ENCODE data around the gene KCNJ6. TPM values are rescaled to one million over a fixed set of nuclear protein-coding genes. Genes with fewer than 3 reads are reported as not detected.

The KCNJ6 gene
- total and polyA plus RNA-seq, 9 of the 15 experiments (the other 6 are each of a cell fraction or from before 2014, with no cell fraction given): 0.06 to 0.21 (median 0.13) TPM; not detected in 1

DNA sequence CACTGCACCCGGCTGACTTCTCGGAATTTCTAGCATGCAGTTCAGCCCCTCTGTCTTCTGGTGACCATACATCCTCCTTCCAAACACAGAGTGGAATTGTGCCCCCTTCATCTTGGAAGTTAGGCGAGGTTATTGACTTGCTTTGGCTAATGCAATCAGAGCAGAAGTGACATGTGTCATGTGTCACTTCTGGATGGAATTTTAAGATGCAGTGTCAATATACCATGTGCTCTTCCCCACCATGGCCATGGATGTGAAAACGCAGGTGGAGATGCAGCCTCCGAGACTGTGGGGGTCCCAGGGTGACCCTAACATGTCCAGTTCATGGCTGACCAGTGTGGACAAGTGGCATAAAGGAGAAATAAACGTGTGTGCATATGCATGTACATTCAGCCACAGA lies 83.0 kb downstream of the KCNJ6 start:
- Histone ChIP-seq H4K20me1 (replicated peaks; ENCODE audit: control insufficient read depth, insufficient read depth, low read length) (no peaks in the 10 kb centered on the region), H3K4me1 (replicated peaks in 1 of 2; ENCODE audit: control insufficient read depth in 2 of 2, insufficient read depth in 2 of 2, low read length in 2 of 2) (no peaks in the 10 kb centered on the region), H2AFZ (ENCODE audit: low read depth, low read length) (no peak overlapping the region), H3K9me1 (ENCODE audit: control insufficient read depth, insufficient read depth, low read length) (no peaks in the 10 kb centered on the region), H3K4me2 (ENCODE audit: insufficient read depth, low read length) (no peak overlapping the region), H3K79me2 (ENCODE audit: control insufficient read depth, insufficient read depth, low read length) (no peaks in the 10 kb centered on the region), H3K36me3 (ENCODE audit: control insufficient read depth, insufficient read depth, low read length) (no peaks in the 10 kb centered on the region), H3K27me3 (ENCODE audit: control insufficient read depth in 2 of 2, insufficient read depth in 2 of 2, low read length in 2 of 2) (peaks cover 2 to 18% of the 10 kb centered on the region in 2 experiments; a peak in 4 of 5 replicates), H3K9ac (ENCODE audit: insufficient read depth in 1 of 2, low read depth in 2 of 2, low read length in 2 of 2) (no peak overlapping the region), H3K27ac (ENCODE audit: extremely low read depth, low read depth, low read length) (no peak overlapping the region), H3K9me3 (replicated peaks; ENCODE audit: control insufficient read depth, insufficient read depth, low read depth, low read length) (no peaks in the 10 kb centered on the region), H3K4me3 (no peak overlapping the region)
- POLR2A ChIA-PET: no interaction called here
- no TSS peak for BruUV-seq (replicated peaks)
- in situ Hi-C loops (cut with MboI): no loop called here
- under 1% methylated on average over 6 of the region's 6 CpGs for WGBS (ENCODE audit: insufficient coverage, low coverage, missing lambda C conversion rate)
- no peak for ATAC-seq
- intact Hi-C loops (cut with micrococcal nuclease): no loop called here
- CTCF ChIA-PET (ENCODE audit: low intra/inter-chr PET ratio): no interaction called here
- FAIRE-seq: no peak
- TF ChIP-seq, protein P1, sequence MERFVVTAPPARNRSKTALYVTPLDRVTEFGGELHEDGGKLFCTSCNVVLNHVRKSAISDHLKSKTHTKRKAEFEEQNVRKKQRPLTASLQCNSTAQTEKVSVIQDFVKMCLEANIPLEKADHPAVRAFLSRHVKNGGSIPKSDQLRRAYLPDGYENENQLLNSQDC (CRISPR knock-in tag; IDR thresholded peaks at IDR 0.05): no peak
- 0 out of 2 replicates have a peak, but pooled peaks have one; percentile 38 for TF ChIP-seq CEBPB (tag; IDR thresholded peaks at IDR 0.05)
- DNase-seq (ENCODE audit: extremely low read depth in 1 of 4, low spot score in 3 of 4): no peak

DNA sequence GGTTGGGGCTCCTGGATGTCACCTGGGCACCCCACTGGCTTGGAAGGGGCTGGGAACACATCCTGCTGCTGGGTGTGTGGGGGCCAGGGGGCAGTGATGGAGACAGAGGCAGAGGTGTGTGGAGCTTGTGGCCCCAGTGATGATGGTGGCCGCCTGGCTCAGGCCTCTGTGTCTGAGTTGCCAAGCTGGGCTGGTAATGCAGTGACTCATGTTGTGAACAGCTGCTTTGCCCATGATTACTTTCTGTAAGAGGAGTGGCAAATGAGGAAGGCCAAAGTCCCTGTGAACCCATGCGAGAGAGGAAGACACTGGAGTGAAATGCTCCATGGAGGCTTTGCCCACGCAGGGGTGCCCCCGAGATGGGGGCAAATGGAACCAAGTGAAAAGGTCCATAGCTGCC lies 86.8 kb downstream of the KCNJ6 start:
- Histone ChIP-seq H3K4me1 (replicated peaks in 1 of 2; ENCODE audit: control insufficient read depth in 2 of 2, insufficient read depth in 2 of 2, low read length in 2 of 2) (no peaks in the 10 kb centered on the region), H3K27me3 (ENCODE audit: control insufficient read depth in 2 of 2, insufficient read depth in 2 of 2, low read length in 2 of 2) (peaks cover 5 to 24% of the 10 kb centered on the region in 2 experiments), H3K9me1 (ENCODE audit: control insufficient read depth, insufficient read depth, low read length) (no peaks in the 10 kb centered on the region), H3K9ac (ENCODE audit: insufficient read depth in 1 of 2, low read depth in 2 of 2, low read length in 2 of 2) (no peak overlapping the region), H3K36me3 (ENCODE audit: control insufficient read depth, insufficient read depth, low read length) (no peaks in the 10 kb centered on the region), H4K20me1 (replicated peaks; ENCODE audit: control insufficient read depth, insufficient read depth, low read length) (no peaks in the 10 kb centered on the region), H3K4me3 (no peak overlapping the region), H3K27ac (ENCODE audit: extremely low read depth, low read depth, low read length) (no peak overlapping the region), H2AFZ (ENCODE audit: low read depth, low read length) (no peak overlapping the region), H3K79me2 (ENCODE audit: control insufficient read depth, insufficient read depth, low read length) (no peaks in the 10 kb centered on the region), H3K9me3 (replicated peaks; ENCODE audit: control insufficient read depth, insufficient read depth, low read depth, low read length) (no peaks in the 10 kb centered on the region), H3K4me2 (ENCODE audit: insufficient read depth, low read length) (no peak overlapping the region)
- ChIA-PET CTCF (ENCODE audit: low intra/inter-chr PET ratio) (no interaction called here), POLR2A (no interaction called here)
- DNase-seq (ENCODE audit: extremely low read depth in 1 of 4, low spot score in 3 of 4) (no peak), FAIRE-seq (no peak), ATAC-seq (no peak)
- in situ Hi-C loops (cut with MboI) (no loop called here), intact Hi-C loops (cut with micrococcal nuclease) (no loop called here)
- WGBS (ENCODE audit: insufficient coverage, low coverage, missing lambda C conversion rate): 0% methylated on average over 4 of the region's 4 CpGs
- no TSS peak for BruUV-seq (replicated peaks)
- TF ChIP-seq NFXL1 (CRISPR knock-in tag; IDR thresholded peaks at IDR 0.05) (no peak), POLR3G (IDR thresholded peaks at IDR 0.05; ENCODE audit: extremely low read depth, insufficient read length, insufficient replicate concordance) (no peak), JUNB (CRISPR knock-in tag; conservative IDR thresholded peaks at IDR 0.05) (no peak), CBFB (CRISPR knock-in tag; IDR thresholded peaks at IDR 0.05) (no peak), TEAD2 (tag; IDR thresholded peaks at IDR 0.05) (no peak), ZEB2 (IDR thresholded peaks at IDR 0.05) (no peak), SAFB2 (IDR thresholded peaks at IDR 0.05; ENCODE audit: borderline replicate concordance, low read depth, low read length, severe bottlenecking) (no peak), POLR2AphosphoS2 (IDR thresholded peaks at IDR 0.05; ENCODE audit: low read length) (no peak), OTX1 (CRISPR knock-in tag; IDR thresholded peaks at IDR 0.05) (no peak)
- TF ChIP-seq, protein P2, sequence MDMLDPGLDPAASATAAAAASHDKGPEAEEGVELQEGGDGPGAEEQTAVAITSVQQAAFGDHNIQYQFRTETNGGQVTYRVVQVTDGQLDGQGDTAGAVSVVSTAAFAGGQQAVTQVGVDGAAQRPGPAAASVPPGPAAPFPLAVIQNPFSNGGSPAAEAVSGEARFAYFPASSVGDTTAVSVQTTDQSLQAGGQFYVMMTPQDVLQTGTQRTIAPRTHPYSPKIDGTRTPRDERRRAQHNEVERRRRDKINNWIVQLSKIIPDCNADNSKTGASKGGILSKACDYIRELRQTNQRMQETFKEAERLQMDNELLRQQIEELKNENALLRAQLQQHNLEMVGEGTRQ (CRISPR knock-in tag; IDR thresholded peaks at IDR 0.05): no peak
- TF ChIP-seq, protein P3, sequence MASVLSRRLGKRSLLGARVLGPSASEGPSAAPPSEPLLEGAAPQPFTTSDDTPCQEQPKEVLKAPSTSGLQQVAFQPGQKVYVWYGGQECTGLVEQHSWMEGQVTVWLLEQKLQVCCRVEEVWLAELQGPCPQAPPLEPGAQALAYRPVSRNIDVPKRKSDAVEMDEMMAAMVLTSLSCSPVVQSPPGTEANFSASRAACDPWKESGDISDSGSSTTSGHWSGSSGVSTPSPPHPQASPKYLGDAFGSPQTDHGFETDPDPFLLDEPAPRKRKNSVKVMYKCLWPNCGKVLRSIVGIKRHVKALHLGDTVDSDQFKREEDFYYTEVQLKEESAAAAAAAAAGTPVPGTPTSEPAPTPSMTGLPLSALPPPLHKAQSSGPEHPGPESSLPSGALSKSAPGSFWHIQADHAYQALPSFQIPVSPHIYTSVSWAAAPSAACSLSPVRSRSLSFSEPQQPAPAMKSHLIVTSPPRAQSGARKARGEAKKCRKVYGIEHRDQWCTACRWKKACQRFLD (CRISPR knock-in tag; IDR thresholded peaks at IDR 0.05): no peak
- TF ChIP-seq, protein P4, sequence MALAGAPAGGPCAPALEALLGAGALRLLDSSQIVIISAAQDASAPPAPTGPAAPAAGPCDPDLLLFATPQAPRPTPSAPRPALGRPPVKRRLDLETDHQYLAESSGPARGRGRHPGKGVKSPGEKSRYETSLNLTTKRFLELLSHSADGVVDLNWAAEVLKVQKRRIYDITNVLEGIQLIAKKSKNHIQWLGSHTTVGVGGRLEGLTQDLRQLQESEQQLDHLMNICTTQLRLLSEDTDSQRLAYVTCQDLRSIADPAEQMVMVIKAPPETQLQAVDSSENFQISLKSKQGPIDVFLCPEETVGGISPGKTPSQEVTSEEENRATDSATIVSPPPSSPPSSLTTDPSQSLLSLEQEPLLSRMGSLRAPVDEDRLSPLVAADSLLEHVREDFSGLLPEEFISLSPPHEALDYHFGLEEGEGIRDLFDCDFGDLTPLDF (CRISPR knock-in tag; IDR thresholded peaks at IDR 0.05): no peak

Measured in K562 (cell line).